ENCODE measurements around the gene MEST. TPM values are rescaled to one million over a fixed set of nuclear protein-coding genes. Genes with fewer than 3 reads are reported as not detected.

MEST gene
- total and polyA plus RNA-seq, 2 of the 13 experiments (the other 11 are each of a cell fraction or from before 2014, with no cell fraction given): 49.5 to 54.6 TPM

DNA sequence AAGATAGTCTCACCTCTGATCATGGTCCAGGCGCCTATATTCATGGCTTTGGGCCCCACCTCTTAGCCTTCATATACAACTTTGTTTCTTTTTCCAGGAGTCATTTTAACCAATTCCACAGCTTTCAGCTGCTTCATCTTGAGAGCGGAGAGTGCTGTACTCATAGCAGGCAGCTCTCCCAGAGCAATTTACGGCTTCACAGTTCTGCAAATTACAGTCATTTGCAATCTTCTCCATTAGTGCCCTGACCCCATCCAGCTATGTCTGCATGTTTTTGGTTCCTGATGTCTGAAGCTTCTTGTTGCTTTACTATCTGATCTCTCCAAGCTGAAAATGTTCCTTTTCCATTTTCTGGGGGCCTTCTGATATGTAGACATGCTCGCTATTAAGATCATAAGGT is 18.0 kb upstream of the MEST start (continued):
- no peak for TF ChIP-seq ZNF17 (CRISPR knock-in tag; IDR thresholded peaks at IDR 0.05)
- TF ChIP-seq ZNF773 (CRISPR knock-in tag; IDR thresholded peaks at IDR 0.05; ENCODE audit: borderline replicate concordance): no peak
- no peak for TF ChIP-seq CHD4 (IDR thresholded peaks at IDR 0.05; ENCODE audit: borderline replicate concordance, low read length)
- no peak for TF ChIP-seq GTF3A (CRISPR knock-in tag; conservative IDR thresholded peaks at IDR 0.05)
- no peak for TF ChIP-seq ZNF143 (CRISPR knock-in tag; IDR thresholded peaks at IDR 0.05)
- no peak for TF ChIP-seq ZSCAN30 (CRISPR knock-in tag; IDR thresholded peaks at IDR 0.05)

DNA sequence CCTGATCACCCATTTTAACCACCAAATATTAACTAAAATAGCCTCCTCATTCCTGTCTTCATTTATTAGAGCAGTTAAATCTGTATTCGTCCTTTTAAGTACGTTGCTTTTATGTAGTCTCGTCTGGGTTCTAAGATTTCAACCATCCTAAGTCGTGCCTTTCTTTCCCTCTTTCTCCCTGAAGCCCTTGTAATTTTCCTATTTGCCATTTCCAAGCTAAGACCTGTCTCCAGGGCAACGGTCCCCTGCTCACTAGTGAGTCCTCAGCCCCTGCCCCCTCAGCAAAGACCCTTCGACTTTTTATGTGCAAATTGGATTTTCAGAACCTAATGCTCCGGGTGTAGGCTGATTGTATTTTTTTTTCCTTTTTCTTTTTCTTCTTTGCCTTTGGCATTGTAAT is 16.1 kb upstream of the MEST start:
- Histone ChIP-seq H4K20me1 (ENCODE audit: insufficient read depth, low read length) (no peaks in the 10 kb centered on the region), H3K79me2 (ENCODE audit: insufficient read depth, low read length) (no peaks in the 10 kb centered on the region), H3K9ac (ENCODE audit: insufficient read depth, low read depth, low read length) (no peak overlapping the region), H3K27me3 (ENCODE audit: control insufficient read depth in 1 of 2, insufficient read depth in 2 of 2, low read length in 2 of 2) (peaks cover 0 to 15% of the 10 kb centered on the region in 2 experiments; a peak in 1 of 5 replicates), H3K4me2 (ENCODE audit: low read depth, low read length) (no peak overlapping the region), H3K4me3 (replicated peaks in 1 of 3; ENCODE audit: insufficient read depth in 1 of 3, low read depth in 2 of 3, low read length in 3 of 3) (no peak overlapping the region), H3K4me1 (ENCODE audit: insufficient read depth, low read length) (no peaks in the 10 kb centered on the region), H3K36me3 (replicated peaks in 1 of 2; ENCODE audit: control insufficient read depth in 1 of 2, insufficient read depth in 2 of 2, low read length in 2 of 2) (no peaks in the 10 kb centered on the region), H2AFZ (ENCODE audit: low read length) (no peak overlapping the region), H3K9me3 (ENCODE audit: low read length) (peaks cover 4% of the 10 kb centered on the region; the same call in 1 of the 2 replicates), H3K27ac (ENCODE audit: extremely low read length, insufficient read depth, low read length) (no peak overlapping the region)
- intact Hi-C loops (cut with micrococcal nuclease; ENCODE audit: unreplicated experiment) (no loop called here), in situ Hi-C loops (cut with HindIII; ENCODE audit: extremely low pct_ligation_motif_present, low pct_unique_long_range_greater_than_20kb) (no loop called here)
- DNase-seq (ENCODE audit: low spot score) (no peak), ATAC-seq (no peak), FAIRE-seq (no peak)
- BruUV-seq (replicated peaks): no TSS peak
- WGBS (ENCODE audit: low lambda C conversion rate): under 1% methylated on average over 7 of the region's 7 CpGs
- no peak for TF ChIP-seq ZNF234 (CRISPR knock-in tag; conservative IDR thresholded peaks at IDR 0.05)
- TF ChIP-seq ASH2L (IDR thresholded peaks at IDR 0.05; ENCODE audit: insufficient read length, low read depth, low read length): no peak
- TF ChIP-seq ZBTB3 (CRISPR knock-in tag; IDR thresholded peaks at IDR 0.05; ENCODE audit: borderline replicate concordance, low read depth): no peak
- TF ChIP-seq JDP2 (CRISPR knock-in tag; IDR thresholded peaks at IDR 0.05; ENCODE audit: borderline replicate concordance): no peak
- TF ChIP-seq, protein P1, sequence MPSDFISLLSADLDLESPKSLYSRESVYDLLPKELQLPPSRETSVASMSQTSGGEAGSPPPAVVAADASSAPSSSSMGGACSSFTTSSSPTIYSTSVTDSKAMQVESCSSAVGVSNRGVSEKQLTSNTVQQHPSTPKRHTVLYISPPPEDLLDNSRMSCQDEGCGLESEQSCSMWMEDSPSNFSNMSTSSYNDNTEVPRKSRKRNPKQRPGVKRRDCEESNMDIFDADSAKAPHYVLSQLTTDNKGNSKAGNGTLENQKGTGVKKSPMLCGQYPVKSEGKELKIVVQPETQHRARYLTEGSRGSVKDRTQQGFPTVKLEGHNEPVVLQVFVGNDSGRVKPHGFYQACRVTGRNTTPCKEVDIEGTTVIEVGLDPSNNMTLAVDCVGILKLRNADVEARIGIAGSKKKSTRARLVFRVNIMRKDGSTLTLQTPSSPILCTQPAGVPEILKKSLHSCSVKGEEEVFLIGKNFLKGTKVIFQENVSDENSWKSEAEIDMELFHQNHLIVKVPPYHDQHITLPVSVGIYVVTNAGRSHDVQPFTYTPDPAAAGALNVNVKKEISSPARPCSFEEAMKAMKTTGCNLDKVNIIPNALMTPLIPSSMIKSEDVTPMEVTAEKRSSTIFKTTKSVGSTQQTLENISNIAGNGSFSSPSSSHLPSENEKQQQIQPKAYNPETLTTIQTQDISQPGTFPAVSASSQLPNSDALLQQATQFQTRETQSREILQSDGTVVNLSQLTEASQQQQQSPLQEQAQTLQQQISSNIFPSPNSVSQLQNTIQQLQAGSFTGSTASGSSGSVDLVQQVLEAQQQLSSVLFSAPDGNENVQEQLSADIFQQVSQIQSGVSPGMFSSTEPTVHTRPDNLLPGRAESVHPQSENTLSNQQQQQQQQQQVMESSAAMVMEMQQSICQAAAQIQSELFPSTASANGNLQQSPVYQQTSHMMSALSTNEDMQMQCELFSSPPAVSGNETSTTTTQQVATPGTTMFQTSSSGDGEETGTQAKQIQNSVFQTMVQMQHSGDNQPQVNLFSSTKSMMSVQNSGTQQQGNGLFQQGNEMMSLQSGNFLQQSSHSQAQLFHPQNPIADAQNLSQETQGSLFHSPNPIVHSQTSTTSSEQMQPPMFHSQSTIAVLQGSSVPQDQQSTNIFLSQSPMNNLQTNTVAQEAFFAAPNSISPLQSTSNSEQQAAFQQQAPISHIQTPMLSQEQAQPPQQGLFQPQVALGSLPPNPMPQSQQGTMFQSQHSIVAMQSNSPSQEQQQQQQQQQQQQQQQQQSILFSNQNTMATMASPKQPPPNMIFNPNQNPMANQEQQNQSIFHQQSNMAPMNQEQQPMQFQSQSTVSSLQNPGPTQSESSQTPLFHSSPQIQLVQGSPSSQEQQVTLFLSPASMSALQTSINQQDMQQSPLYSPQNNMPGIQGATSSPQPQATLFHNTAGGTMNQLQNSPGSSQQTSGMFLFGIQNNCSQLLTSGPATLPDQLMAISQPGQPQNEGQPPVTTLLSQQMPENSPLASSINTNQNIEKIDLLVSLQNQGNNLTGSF (CRISPR knock-in tag; IDR thresholded peaks at IDR 0.05): no peak
- TF ChIP-seq YEATS4 (CRISPR knock-in tag; IDR thresholded peaks at IDR 0.05; ENCODE audit: borderline replicate concordance): no peak
- POLR2A ChIA-PET: no interaction called here
- CTCF ChIA-PET (ENCODE audit: low intra/inter-chr PET ratio, low total read pairs): no interaction called here
